ENCODE measurements around the gene BACH2.

DNA sequence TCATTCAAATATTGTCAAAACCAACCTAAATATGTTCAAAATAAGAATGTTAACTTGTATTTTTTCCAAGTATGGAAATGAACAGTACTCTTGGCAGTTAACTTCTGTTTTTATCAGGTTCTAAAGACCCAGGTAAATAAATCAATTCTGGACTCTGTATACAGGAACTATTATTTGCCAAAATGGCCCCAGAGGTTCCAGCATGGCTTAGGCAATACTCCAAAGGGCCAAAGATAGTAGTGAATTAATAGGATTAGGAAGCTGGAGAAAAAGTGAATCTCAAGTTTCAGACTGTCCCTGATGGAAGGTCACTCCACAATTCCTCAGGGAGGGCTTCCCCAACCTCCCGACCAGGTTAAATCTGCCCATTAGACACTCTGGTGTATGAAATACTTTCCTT is 6.7 kb downstream of the BACH2 start:
- TF ChIP-seq, protein P1, sequence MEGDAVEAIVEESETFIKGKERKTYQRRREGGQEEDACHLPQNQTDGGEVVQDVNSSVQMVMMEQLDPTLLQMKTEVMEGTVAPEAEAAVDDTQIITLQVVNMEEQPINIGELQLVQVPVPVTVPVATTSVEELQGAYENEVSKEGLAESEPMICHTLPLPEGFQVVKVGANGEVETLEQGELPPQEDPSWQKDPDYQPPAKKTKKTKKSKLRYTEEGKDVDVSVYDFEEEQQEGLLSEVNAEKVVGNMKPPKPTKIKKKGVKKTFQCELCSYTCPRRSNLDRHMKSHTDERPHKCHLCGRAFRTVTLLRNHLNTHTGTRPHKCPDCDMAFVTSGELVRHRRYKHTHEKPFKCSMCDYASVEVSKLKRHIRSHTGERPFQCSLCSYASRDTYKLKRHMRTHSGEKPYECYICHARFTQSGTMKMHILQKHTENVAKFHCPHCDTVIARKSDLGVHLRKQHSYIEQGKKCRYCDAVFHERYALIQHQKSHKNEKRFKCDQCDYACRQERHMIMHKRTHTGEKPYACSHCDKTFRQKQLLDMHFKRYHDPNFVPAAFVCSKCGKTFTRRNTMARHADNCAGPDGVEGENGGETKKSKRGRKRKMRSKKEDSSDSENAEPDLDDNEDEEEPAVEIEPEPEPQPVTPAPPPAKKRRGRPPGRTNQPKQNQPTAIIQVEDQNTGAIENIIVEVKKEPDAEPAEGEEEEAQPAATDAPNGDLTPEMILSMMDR (IDR thresholded peaks at IDR 0.05) = no peak
- TF ChIP-seq POLR2AphosphoS5 (IDR thresholded peaks at IDR 0.05; ENCODE audit: insufficient read depth in 1 of 2, low read depth in 1 of 2) (no peak), POLR2A (IDR thresholded peaks at IDR 0.05) (no peak)
